Measurements from ENCODE around the gene ZC3H13. TPM values are rescaled to one million over a fixed set of nuclear protein-coding genes. Genes with fewer than 3 reads are reported as not detected.

Gene ZC3H13
- total RNA-seq, 1 experiment from 2014 or later: 61.9 TPM

GRCh38 chr13:45925151-45925550 is 127.4 kb downstream of the ZC3H13 start:
- Mint-ChIP-seq H3K27ac (no peak overlapping the region), H3K27me3 (ENCODE audit: low read depth) (no peaks in the 10 kb centered on the region), H3K36me3 (ENCODE audit: insufficient read depth in 1 of 3, low read depth in 3 of 3) (no peaks in the 10 kb centered on the region), H3K4me3 (no peak overlapping the region), H3K9me3 (no peaks in the 10 kb centered on the region), H3K4me1 (peaks cover 10 to 11% of the 10 kb centered on the region in 2 experiments; a peak in 3 of 4 replicates)
- H3K23me2 ChIP-seq (ENCODE audit: insufficient read length, low read depth, low read length, poor library complexity, severe bottlenecking): no peaks in the 10 kb centered on the region
- no peak overlapping the region for H2BK12ac ChIP-seq (ENCODE audit: insufficient read length, low read depth, low read length)
- no peak overlapping the region for H2BK5ac ChIP-seq (ENCODE audit: insufficient read length, low read length)
- no peak overlapping the region for H3K9ac ChIP-seq (ENCODE audit: extremely low read depth, insufficient read length, low read length)
- TF ChIP-seq, protein P1, sequence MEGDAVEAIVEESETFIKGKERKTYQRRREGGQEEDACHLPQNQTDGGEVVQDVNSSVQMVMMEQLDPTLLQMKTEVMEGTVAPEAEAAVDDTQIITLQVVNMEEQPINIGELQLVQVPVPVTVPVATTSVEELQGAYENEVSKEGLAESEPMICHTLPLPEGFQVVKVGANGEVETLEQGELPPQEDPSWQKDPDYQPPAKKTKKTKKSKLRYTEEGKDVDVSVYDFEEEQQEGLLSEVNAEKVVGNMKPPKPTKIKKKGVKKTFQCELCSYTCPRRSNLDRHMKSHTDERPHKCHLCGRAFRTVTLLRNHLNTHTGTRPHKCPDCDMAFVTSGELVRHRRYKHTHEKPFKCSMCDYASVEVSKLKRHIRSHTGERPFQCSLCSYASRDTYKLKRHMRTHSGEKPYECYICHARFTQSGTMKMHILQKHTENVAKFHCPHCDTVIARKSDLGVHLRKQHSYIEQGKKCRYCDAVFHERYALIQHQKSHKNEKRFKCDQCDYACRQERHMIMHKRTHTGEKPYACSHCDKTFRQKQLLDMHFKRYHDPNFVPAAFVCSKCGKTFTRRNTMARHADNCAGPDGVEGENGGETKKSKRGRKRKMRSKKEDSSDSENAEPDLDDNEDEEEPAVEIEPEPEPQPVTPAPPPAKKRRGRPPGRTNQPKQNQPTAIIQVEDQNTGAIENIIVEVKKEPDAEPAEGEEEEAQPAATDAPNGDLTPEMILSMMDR (conservative IDR thresholded peaks at IDR 0.05): peak; percentile 34; the same call in 2 of the 3 replicates
- H3K4me2 ChIP-seq (ENCODE audit: insufficient read depth, insufficient read length, low read length): no peak overlapping the region
- no peak overlapping the region for H4K5ac ChIP-seq (ENCODE audit: insufficient read length, low read depth, low read length)
- no peak for DNase-seq
- H3K18ac ChIP-seq (ENCODE audit: insufficient read length, low read depth, low read length): no peak overlapping the region
- no peak overlapping the region for H2BK15ac ChIP-seq (ENCODE audit: low read depth, low read length)
- no peak overlapping the region for H2BK120ac ChIP-seq (ENCODE audit: low read depth, low read length, poor library complexity, severe bottlenecking)
- no peaks in the 10 kb centered on the region for H4K20me1 ChIP-seq (ENCODE audit: control insufficient read depth, insufficient read depth, insufficient read length)
- H4K91ac ChIP-seq (ENCODE audit: insufficient read length, low read depth, low read length): no peak overlapping the region
- no peaks in the 10 kb centered on the region for H3K4me1 ChIP-seq (ENCODE audit: insufficient read depth, low read length)
- no peaks in the 10 kb centered on the region for H3K79me2 ChIP-seq (ENCODE audit: insufficient read depth, low read length)
- no peak overlapping the region for H3K27ac ChIP-seq (ENCODE audit: insufficient read length, low read depth, low read length)
- H3K23ac ChIP-seq (ENCODE audit: insufficient read length, low read depth, low read length): no peak overlapping the region
- H3K9me3 ChIP-seq (ENCODE audit: control insufficient read depth, low read depth, low read length): no peaks in the 10 kb centered on the region
- H3K14ac ChIP-seq (ENCODE audit: insufficient read depth, low read length): no peak overlapping the region
- H2BK20ac ChIP-seq (ENCODE audit: low read depth, low read length, poor library complexity, severe bottlenecking): no peak overlapping the region
- no peak overlapping the region for H3T11ph ChIP-seq (ENCODE audit: low read length)
- no peak overlapping the region for H2AFZ ChIP-seq (ENCODE audit: low read length)
- no peak overlapping the region for H3K56ac ChIP-seq (ENCODE audit: insufficient read length, low read depth, low read length)
- H3K4ac ChIP-seq (ENCODE audit: low read depth, low read length): no peak overlapping the region
- no peaks in the 10 kb centered on the region for H3K27me3 ChIP-seq (ENCODE audit: insufficient read depth, low read length)
- no peak overlapping the region for H2AK5ac ChIP-seq (ENCODE audit: insufficient read length, low read length)
- WGBS (ENCODE audit: extremely low coverage, insufficient read length, low lambda C conversion rate): no CpG with 5 or more reads among the region's 3 CpGs
- no peak overlapping the region for H4K8ac ChIP-seq (replicated peaks; ENCODE audit: insufficient read length, low read depth, low read length)
- H3K79me1 ChIP-seq (ENCODE audit: insufficient read depth, low read depth, low read length, poor library complexity, severe bottlenecking): no peaks in the 10 kb centered on the region

Data from H9 (cell line).